SHP77 treated with DMSO at 0.1 percent for 48 hours (cell line): ENCODE data around the gene TNK2.
"Not testable (repeated sequence)": the region's sequence is repeated elsewhere in the genome, so short reads cannot be mapped to it uniquely, and the experiment has no call there.

Experiments used
- DNase-seq: peaks from one replicate; lab custom pipeline; 2025; lab: John Stamatoyannopoulos, UW

TNK2 gene

GRCh38 chr3:195870442-195870841 lies 37.9 kb downstream of the TNK2 start:
- DNase-seq: no peak

GRCh38 chr3:195869413-195870001 lies 38.8 kb downstream of the TNK2 start:
- no peak for DNase-seq

- DNase-seq: no peak
These were observed 39.4 kb downstream of the TNK2 start for GRCh38 chr3:195868866-195869412.

- no peak for DNase-seq
These were observed 40.0 kb downstream of the TNK2 start for GRCh38 chr3:195868336-195868865.

- DNase-seq: no peak
These were observed 40.6 kb downstream of the TNK2 start for GRCh38 chr3:195867631-195868335.

- DNase-seq: no peak
These were observed 41.5 kb downstream of the TNK2 start for GRCh38 chr3:195866686-195867511.

- no peak for DNase-seq
These were observed 42.6 kb downstream of the TNK2 start for GRCh38 chr3:195865752-195866151.

GRCh38 chr3:195863121-195864061 lies 45.0 kb downstream of the TNK2 start:
- no peak for DNase-seq

GRCh38 chr3:195862318-195862717 lies 46.0 kb downstream of the TNK2 start:
- DNase-seq: not testable (repeated sequence)

- no peak for DNase-seq
These were observed 47.9 kb downstream of the TNK2 start for GRCh38 chr3:195860456-195860855.

GRCh38 chr3:195859846-195860411 lies 48.4 kb downstream of the TNK2 start:
- DNase-seq: no peak

- DNase-seq: no peak
These were observed 49.1 kb downstream of the TNK2 start for GRCh38 chr3:195859061-195859845.

- DNase-seq: no peak
These were observed 51.8 kb downstream of the TNK2 start for GRCh38 chr3:195856410-195857084.

- no peak for DNase-seq
These were observed 52.6 kb downstream of the TNK2 start for GRCh38 chr3:195855471-195856409.

GRCh38 chr3:195854628-195855294 lies 53.6 kb downstream of the TNK2 start:
- no peak for DNase-seq

- no peak for DNase-seq
These were observed 54.4 kb downstream of the TNK2 start for GRCh38 chr3:195853996-195854395.

GRCh38 chr3:195853036-195853435 lies 55.3 kb downstream of the TNK2 start:
- DNase-seq: no peak
